Measurements from ENCODE around the gene TRIM44. TPM values are rescaled to one million over a fixed set of nuclear protein-coding genes. Genes with fewer than 3 reads are reported as not detected.
A peak's percentile ranks its signal among the peaks of the same experiment; 100 is the strongest.

Gene TRIM44
- total RNA-seq, 1 experiment from 2014 or later, result 50.1 TPM

- no peak for DNase-seq (ENCODE audit: low read depth)
Measured at GRCh38 chr11:35791088-35791958, 128.7 kb downstream of the TRIM44 start.

GRCh38 chr11:35792148-35792845 lies 129.7 kb downstream of the TRIM44 start:
- DNase-seq (ENCODE audit: low read depth), result peak; percentile 69

GRCh38 chr11:35792846-35793192 lies 130.2 kb downstream of the TRIM44 start:
- no peak for DNase-seq (ENCODE audit: low read depth)

- peak; percentile 30 for DNase-seq (ENCODE audit: low read depth)
Measured at GRCh38 chr11:35794333-35794732, 131.8 kb downstream of the TRIM44 start.

GRCh38 chr11:35794850-35795249 lies 132.3 kb downstream of the TRIM44 start:
- peak; percentile 93 for DNase-seq (ENCODE audit: low read depth)

- DNase-seq (ENCODE audit: low read depth), result peak; percentile 93
Measured at GRCh38 chr11:35796562-35796961, 134.0 kb downstream of the TRIM44 start.

GRCh38 chr11:35798423-35798822 lies 135.8 kb downstream of the TRIM44 start:
- DNase-seq (ENCODE audit: low read depth), result peak; percentile 41

- DNase-seq (ENCODE audit: low read depth), result no peak
Measured at GRCh38 chr11:35798983-35799382, 136.4 kb downstream of the TRIM44 start.

GRCh38 chr11:35799655-35800054 lies 137.1 kb downstream of the TRIM44 start:
- DNase-seq (ENCODE audit: low read depth), result no peak

- no peak for DNase-seq (ENCODE audit: low read depth)
Measured at GRCh38 chr11:35800970-35801953, 138.7 kb downstream of the TRIM44 start.

GRCh38 chr11:35802221-35802620 lies 139.6 kb downstream of the TRIM44 start:
- no peak for DNase-seq (ENCODE audit: low read depth)

- no peak for DNase-seq (ENCODE audit: low read depth)
Measured at GRCh38 chr11:35802672-35803071, 140.1 kb downstream of the TRIM44 start.

GRCh38 chr11:35803115-35803514 lies 140.5 kb downstream of the TRIM44 start:
- DNase-seq (ENCODE audit: low read depth), result no peak

GRCh38 chr11:35804451-35805040 lies 142.0 kb downstream of the TRIM44 start:
- DNase-seq (ENCODE audit: low read depth), result no peak

- DNase-seq (ENCODE audit: low read depth), result no peak
Measured at GRCh38 chr11:35809561-35809960, 147.0 kb downstream of the TRIM44 start.

GRCh38 chr11:35810045-35810645 lies 147.6 kb downstream of the TRIM44 start:
- no peak for DNase-seq (ENCODE audit: low read depth)

GRCh38 chr11:35811783-35812182 lies 149.2 kb downstream of the TRIM44 start:
- DNase-seq (ENCODE audit: low read depth), result no peak

- no peak for DNase-seq (ENCODE audit: low read depth)
Measured at GRCh38 chr11:35812828-35813227, 150.3 kb downstream of the TRIM44 start.

GRCh38 chr11:35814081-35814695 lies 151.6 kb downstream of the TRIM44 start:
- DNase-seq (ENCODE audit: low read depth), result no peak

GRCh38 chr11:35814720-35815305 lies 152.2 kb downstream of the TRIM44 start:
- DNase-seq (ENCODE audit: low read depth), result no peak

Data from M059J (cell line).